Sciatic nerve (tissue), 2 donors: ENCODE results near the gene RBM19. TPM values are rescaled to one million over a fixed set of nuclear protein-coding genes. Genes with fewer than 3 reads are reported as not detected.

Experiments used
- ATAC-seq: fragments of 200-7000 bp; cut with Tn5 transposase; one replicate; pipeline ENCODE4 v1.9.1; 2020; ENCODE audit warnings: mild to moderate bottlenecking, moderate library complexity
- DNase-seq: peaks from one replicate; pipeline ENCODE4 v3.0.0-alpha.2; 2020; ENCODE audit warnings: low spot score
- intact Hi-C: fragments of 100-400 bp; cut with DNase I; formaldehyde crosslinking; loops from one replicate; pipeline ENCODE4 v1.14.2; 2022
- total RNA-seq: library from RNA; stranded (reverse); fragmentation: NEBNext Ultra II Directional; extraction: Animal tissue kit (Norgen Biotek cat#: 25700); gene quantifications from one replicate; pipeline ENCODE4 v1.2.1, GENCODE V29; 2021
- donor health status: DM: no; HTN: no; CAD: no.
- donor health status: DM: no; HTN: no; CAD: no.

RBM19 gene
- total RNA-seq, 1 donor from 2014 or later: 40.3 TPM

GRCh38 chr12:113991224-113992044 is 25.3 kb upstream of the RBM19 start:
- intact Hi-C loops: no loop called here
- DNase-seq: no peak
- ATAC-seq: no peak

GRCh38 chr12:113990250-113991223 is 24.4 kb upstream of the RBM19 start:
- no peak for DNase-seq
- ATAC-seq: no peak
- intact Hi-C loops: no loop called here

GRCh38 chr12:113988976-113989375 is 22.9 kb upstream of the RBM19 start:
- intact Hi-C loops: no loop called here
- DNase-seq (no peak), ATAC-seq (no peak)

GRCh38 chr12:113988064-113988451 is 21.9 kb upstream of the RBM19 start:
- ATAC-seq (no peak), DNase-seq (no peak)
- intact Hi-C loops: no loop called here

- intact Hi-C loops: no loop called here
- ATAC-seq: no peak
Measured at GRCh38 chr12:113987261-113988063, 21.3 kb upstream of the RBM19 start.

GRCh38 chr12:113984464-113984863 is 18.3 kb upstream of the RBM19 start:
- ATAC-seq: no peak
- intact Hi-C loops: no loop called here

More at GRCh38 chr12:113987261-113988063, 21.3 kb upstream of the RBM19 start:
- DNase-seq: no peak

GRCh38 chr12:113983777-113984448 is 17.8 kb upstream of the RBM19 start:
- no peak for ATAC-seq
- intact Hi-C loops: no loop called here
- DNase-seq: no peak

More at GRCh38 chr12:113984464-113984863, 18.3 kb upstream of the RBM19 start:
- no peak for DNase-seq

GRCh38 chr12:113983265-113983664 is 17.1 kb upstream of the RBM19 start:
- ATAC-seq: no peak
- intact Hi-C loops: no loop called here
- no peak for DNase-seq

- intact Hi-C loops: no loop called here
- DNase-seq: no peak
- ATAC-seq: no peak
Measured at GRCh38 chr12:113981876-113982275, 15.8 kb upstream of the RBM19 start.

GRCh38 chr12:113980537-113981337 is 14.6 kb upstream of the RBM19 start:
- peak; percentile 32 for ATAC-seq
- intact Hi-C loops: no loop called here

GRCh38 chr12:113980054-113980453 is 13.9 kb upstream of the RBM19 start:
- intact Hi-C loops: no loop called here
- no peak for ATAC-seq
- DNase-seq: no peak

More at GRCh38 chr12:113980537-113981337, 14.6 kb upstream of the RBM19 start:
- no peak for DNase-seq

GRCh38 chr12:113978080-113978479 is 12.0 kb upstream of the RBM19 start:
- ATAC-seq: no peak
- no peak for DNase-seq
- intact Hi-C loops: no loop called here

GRCh38 chr12:113974006-113974405 is 7.9 kb upstream of the RBM19 start:
- DNase-seq (no peak), ATAC-seq (no peak)
- intact Hi-C loops: no loop called here

GRCh38 chr12:113973109-113973904 is 7.2 kb upstream of the RBM19 start:
- DNase-seq (no peak), ATAC-seq (no peak)
- intact Hi-C loops: no loop called here

GRCh38 chr12:113971392-113971791 is 5.3 kb upstream of the RBM19 start:
- ATAC-seq: no peak
- intact Hi-C loops: no loop called here
- no peak for DNase-seq

- intact Hi-C loops: no loop called here
- no peak for DNase-seq
- ATAC-seq: no peak
Measured at GRCh38 chr12:113970211-113970610, 4.1 kb upstream of the RBM19 start.

- DNase-seq (no peak), ATAC-seq (no peak)
- intact Hi-C loops: no loop called here
Measured at GRCh38 chr12:113967368-113967767, 1.2 kb upstream of the RBM19 start.
